Ectodermal cell (in vitro differentiated cells): ENCODE data around the gene ZNF521.

Source experiments
- H3K27ac ChIP-seq: 2 replicates; pipeline ENCODE4 v1.7.0; 2013; ENCODE audit warnings: mild to moderate bottlenecking, low read depth, low read length; ENCODE audit not compliant: insufficient read depth, poor library complexity, severe bottlenecking
- H3K27me3 ChIP-seq: 2 replicates; pipeline ENCODE4 v1.7.0; 2013; ENCODE audit warnings: mild to moderate bottlenecking, low read length; ENCODE audit not compliant: insufficient read depth, control insufficient read depth, poor library complexity, severe bottlenecking
- H3K36me3 ChIP-seq: one replicate; pipeline ENCODE4 v1.7.0; 2013; ENCODE audit warnings: low read length; ENCODE audit not compliant: control insufficient read depth, insufficient read depth
- H3K4me1 ChIP-seq: one replicate; pipeline ENCODE4 v1.7.0; 2013; ENCODE audit warnings: low read length; ENCODE audit not compliant: control insufficient read depth, insufficient read depth
- H3K4me3 ChIP-seq: 2 replicates; pipeline ENCODE4 v1.7.0; 2013; ENCODE audit warnings: low read depth, low read length, control low read depth; ENCODE audit not compliant: insufficient read depth
- H3K9me3 ChIP-seq: 2 replicates; pipeline ENCODE4 v1.7.0; 2013; ENCODE audit warnings: mild to moderate bottlenecking, low read length, moderate library complexity; ENCODE audit not compliant: control insufficient read depth
- WGBS, 2 experiments: methylation state at CpG; one replicate each; pipeline ENCODE4 v1.1.7; 2013; ENCODE audit warnings: missing lambda C conversion rate in 2 of 2; 5-methylcytosine and 5-hydroxymethylcytosine counted together

The ZNF521 gene

GRCh38 chr18:25192065-25192464 is 159.9 kb downstream of the ZNF521 start:
- Histone ChIP-seq H3K36me3 (no peaks in the 10 kb centered on the region), H3K9me3 (no peaks in the 10 kb centered on the region), H3K4me1 (peaks cover 16% of the 10 kb centered on the region), H3K27me3 (no peaks in the 10 kb centered on the region), H3K4me3 (no peak overlapping the region), H3K27ac (no peak overlapping the region)
- WGBS, 2 experiments, result 83 to 93% methylated on average over 4 of the region's 4 CpGs

GRCh38 chr18:25190472-25190871 is 161.5 kb downstream of the ZNF521 start:
- no peaks in the 10 kb centered on the region for H3K36me3 ChIP-seq
- H3K9me3 ChIP-seq, result no peaks in the 10 kb centered on the region
- H3K27ac ChIP-seq, result no peak overlapping the region
- no peaks in the 10 kb centered on the region for H3K27me3 ChIP-seq
- 84 to 100% methylated on average over 2 to 3 of the region's 3 CpGs for WGBS, 2 experiments
- H3K4me1 ChIP-seq, result peaks cover 16% of the 10 kb centered on the region
- no peak overlapping the region for H3K4me3 ChIP-seq

- no peaks in the 10 kb centered on the region for H3K27me3 ChIP-seq
- H3K36me3 ChIP-seq, result no peaks in the 10 kb centered on the region
- peaks cover 16% of the 10 kb centered on the region for H3K4me1 ChIP-seq
- no peaks in the 10 kb centered on the region for H3K9me3 ChIP-seq
- H3K27ac ChIP-seq, result no peak overlapping the region
- H3K4me3 ChIP-seq, result no peak overlapping the region
- 94% methylated on average over 7 of the region's 7 CpGs for WGBS, 2 experiments
Measured at GRCh38 chr18:25189391-25190185, 162.4 kb downstream of the ZNF521 start.

- H3K27me3 ChIP-seq, result no peaks in the 10 kb centered on the region
- no peak overlapping the region for H3K4me3 ChIP-seq
- 91 to 94% methylated on average over 7 of the region's 7 CpGs for WGBS, 2 experiments
- H3K4me1 ChIP-seq, result peaks cover 16% of the 10 kb centered on the region
- H3K9me3 ChIP-seq, result no peaks in the 10 kb centered on the region
- peak overlapping the region; percentile 19 for H3K27ac ChIP-seq
- H3K36me3 ChIP-seq, result no peaks in the 10 kb centered on the region
Measured at GRCh38 chr18:25187521-25188192, 164.3 kb downstream of the ZNF521 start.

- H3K27ac ChIP-seq, result no peak overlapping the region
- H3K9me3 ChIP-seq, result no peaks in the 10 kb centered on the region
- 90 to 98% methylated on average over 3 to 4 of the region's 4 CpGs for WGBS, 2 experiments
- H3K27me3 ChIP-seq, result no peaks in the 10 kb centered on the region
- peaks cover 19% of the 10 kb centered on the region for H3K4me1 ChIP-seq
- H3K36me3 ChIP-seq, result no peaks in the 10 kb centered on the region
- no peak overlapping the region for H3K4me3 ChIP-seq
Measured at GRCh38 chr18:25186871-25187270, 165.1 kb downstream of the ZNF521 start.

- WGBS, 2 experiments, result 92 to 95% methylated on average over 2 of the region's 2 CpGs
- no peaks in the 10 kb centered on the region for H3K27me3 ChIP-seq
- H3K27ac ChIP-seq, result no peak overlapping the region
- peaks cover 3% of the 10 kb centered on the region for H3K4me1 ChIP-seq
- H3K9me3 ChIP-seq, result no peaks in the 10 kb centered on the region
- no peaks in the 10 kb centered on the region for H3K36me3 ChIP-seq
- no peak overlapping the region for H3K4me3 ChIP-seq
Measured at GRCh38 chr18:25181993-25182392, 170.0 kb downstream of the ZNF521 start.

- H3K27ac ChIP-seq, result no peak overlapping the region
- 93 to 94% methylated on average over 3 of the region's 3 CpGs for WGBS, 2 experiments
- H3K4me3 ChIP-seq, result no peak overlapping the region
- H3K4me1 ChIP-seq, result peaks cover 3% of the 10 kb centered on the region
- H3K9me3 ChIP-seq, result no peaks in the 10 kb centered on the region
- no peaks in the 10 kb centered on the region for H3K27me3 ChIP-seq
- H3K36me3 ChIP-seq, result no peaks in the 10 kb centered on the region
Measured at GRCh38 chr18:25181581-25181980, 170.4 kb downstream of the ZNF521 start.

- no peaks in the 10 kb centered on the region for H3K9me3 ChIP-seq
- H3K27me3 ChIP-seq, result no peaks in the 10 kb centered on the region
- no peak overlapping the region for H3K4me3 ChIP-seq
- no peak overlapping the region for H3K27ac ChIP-seq
- 76 to 89% methylated on average over 6 of the region's 6 CpGs for WGBS, 2 experiments
- H3K36me3 ChIP-seq, result no peaks in the 10 kb centered on the region
- H3K4me1 ChIP-seq, result peaks cover 3% of the 10 kb centered on the region
Measured at GRCh38 chr18:25180973-25181548, 170.9 kb downstream of the ZNF521 start.

- no peak overlapping the region for H3K4me3 ChIP-seq
Measured at GRCh38 chr18:25177631-25178030, 174.3 kb downstream of the ZNF521 start.

GRCh38 chr18:25176518-25177042 is 175.4 kb downstream of the ZNF521 start:
- Histone ChIP-seq H3K27me3 (no peaks in the 10 kb centered on the region), H3K4me3 (no peak overlapping the region), H3K4me1 (no peaks in the 10 kb centered on the region), H3K27ac (no peak overlapping the region), H3K36me3 (no peaks in the 10 kb centered on the region), H3K9me3 (no peaks in the 10 kb centered on the region)
- WGBS, 2 experiments, result 94% methylated on average over 19 of the region's 19 CpGs

More at GRCh38 chr18:25177631-25178030, 174.3 kb downstream of the ZNF521 start:
- Histone ChIP-seq H3K27me3 (no peaks in the 10 kb centered on the region), H3K4me1 (peaks cover 3% of the 10 kb centered on the region), H3K9me3 (no peaks in the 10 kb centered on the region), H3K36me3 (no peaks in the 10 kb centered on the region), H3K27ac (no peak overlapping the region)
- WGBS, 2 experiments, result 93 to 100% methylated on average over 2 to 3 of the region's 3 CpGs
